MM.1S (cell line): ENCODE measurements around the gene UGT1A1.

Experiments
- DNase-seq: peaks from one replicate; pipeline ENCODE4 v3.0.0-alpha.2; 2015
- H2AFZ ChIP-seq: fragments of 300-600 bp; sonication (generic); 2 replicates; pipeline ENCODE4 v1.6.0; 2016; ENCODE audit warnings: antibody characterized with exemption, low read length
- H3F3A ChIP-seq: fragments of 300-600 bp; sonication (generic); 2 replicates; pipeline ENCODE4 v1.6.1; 2016; ENCODE audit warnings: mild to moderate bottlenecking, antibody characterized with exemption, low read length, moderate library complexity, mixed read lengths; ENCODE audit not compliant: insufficient read depth
- H3K27ac ChIP-seq: fragments of 300-600 bp; sonication (generic); 2 replicates; pipeline ENCODE4 v1.5.1; 2016; ENCODE audit warnings: mild to moderate bottlenecking, low read length
- H3K27me3 ChIP-seq: fragments of 300-600 bp; sonication (generic); replicated peaks from 2 replicates; pipeline ENCODE4 v1.6.0; 2016; ENCODE audit warnings: low read length; ENCODE audit not compliant: insufficient read depth
- H3K36me3 ChIP-seq: fragments of 300-600 bp; sonication (generic); replicated peaks from 2 replicates; pipeline ENCODE4 v1.6.1; 2016; ENCODE audit warnings: mild to moderate bottlenecking, low read length, mixed read lengths; ENCODE audit not compliant: insufficient read depth
- H3K4me1 ChIP-seq: fragments of 300-600 bp; sonication (generic); 2 replicates; pipeline ENCODE4 v1.6.1; 2016; ENCODE audit warnings: low read length, mixed read lengths
- H3K4me2 ChIP-seq: fragments of 300-600 bp; sonication (generic); 2 replicates; pipeline ENCODE4 v1.6.0; 2016; ENCODE audit warnings: low read depth, low read length
- H3K4me3 ChIP-seq: fragments of 300-600 bp; sonication (generic); 2 replicates; pipeline ENCODE4 v1.5.1; 2016; ENCODE audit warnings: low read length, mixed read lengths
- H3K79me2 ChIP-seq: fragments of 300-600 bp; sonication (generic); 2 replicates; pipeline ENCODE4 v1.6.1; 2016; ENCODE audit warnings: mixed run types, low read length, mixed read lengths
- H3K9ac ChIP-seq: fragments of 300-600 bp; sonication (generic); 2 replicates; pipeline ENCODE4 v1.6.1; 2016; ENCODE audit warnings: low read length, mixed read lengths
- H3K9me2 ChIP-seq: fragments of 300-600 bp; sonication (generic); replicated peaks from 2 replicates; pipeline ENCODE4 v1.6.1; 2016; ENCODE audit warnings: mild to moderate bottlenecking, low read length, mixed read lengths; ENCODE audit not compliant: insufficient read depth
- H3K9me3 ChIP-seq: fragments of 300-600 bp; sonication (generic); replicated peaks from 2 replicates; pipeline ENCODE4 v1.6.1; 2016; ENCODE audit warnings: mild to moderate bottlenecking, low read length, mixed read lengths; ENCODE audit not compliant: insufficient read depth
- H4K20me1 ChIP-seq: fragments of 300-600 bp; sonication (generic); 2 replicates; pipeline ENCODE4 v1.6.1; 2016; ENCODE audit warnings: mild to moderate bottlenecking, low read length, moderate library complexity, mixed read lengths; ENCODE audit not compliant: insufficient read depth
- EZH2 ChIP-seq: fragments of 300-600 bp; sonication (generic); optimal IDR thresholded peaks from 2 replicates; pipeline ENCODE3; 2017; ENCODE audit warnings: low read depth, mild to moderate bottlenecking, antibody characterized with exemption, low read length, mixed read lengths
- EZH2phosphoT487 ChIP-seq: fragments of 300-600 bp; sonication (generic); IDR thresholded peaks from 2 replicates; pipeline ENCODE4 v1.6.1; 2018; ENCODE audit warnings: antibody characterized with exemption, low read length
- TF ChIP-seq, protein P1 (sequence below): fragments of 300-600 bp; sonication (generic); IDR thresholded peaks from 2 replicates; pipeline ENCODE4 v1.5.1; 2016; ENCODE audit warnings: antibody characterized with exemption, low read length, mixed read lengths

The UGT1A1 gene

DNA sequence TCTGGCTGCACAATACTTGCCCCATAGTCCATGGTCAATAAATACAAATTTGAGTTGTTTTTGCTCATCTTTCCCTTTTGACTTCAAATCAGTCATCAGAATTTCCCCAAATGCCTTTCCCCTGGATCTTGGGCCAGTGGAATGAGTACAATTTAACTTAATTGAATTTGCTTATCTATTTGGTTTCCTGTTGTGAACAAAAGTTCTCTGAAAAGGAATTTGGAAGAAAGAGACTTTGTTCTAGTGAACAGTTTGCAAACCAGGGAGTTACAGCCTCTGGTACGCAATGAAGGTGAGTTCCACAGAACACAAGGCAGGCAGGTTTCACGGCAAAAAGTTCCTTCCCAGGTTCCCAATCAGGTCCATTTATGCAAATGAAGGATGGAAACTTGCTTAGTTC, 1.2 kb upstream of the UGT1A1 start:
- no peaks in the 10 kb centered on the region for H3F3A ChIP-seq
- H3K9me2 ChIP-seq: no peaks in the 10 kb centered on the region

DNA sequence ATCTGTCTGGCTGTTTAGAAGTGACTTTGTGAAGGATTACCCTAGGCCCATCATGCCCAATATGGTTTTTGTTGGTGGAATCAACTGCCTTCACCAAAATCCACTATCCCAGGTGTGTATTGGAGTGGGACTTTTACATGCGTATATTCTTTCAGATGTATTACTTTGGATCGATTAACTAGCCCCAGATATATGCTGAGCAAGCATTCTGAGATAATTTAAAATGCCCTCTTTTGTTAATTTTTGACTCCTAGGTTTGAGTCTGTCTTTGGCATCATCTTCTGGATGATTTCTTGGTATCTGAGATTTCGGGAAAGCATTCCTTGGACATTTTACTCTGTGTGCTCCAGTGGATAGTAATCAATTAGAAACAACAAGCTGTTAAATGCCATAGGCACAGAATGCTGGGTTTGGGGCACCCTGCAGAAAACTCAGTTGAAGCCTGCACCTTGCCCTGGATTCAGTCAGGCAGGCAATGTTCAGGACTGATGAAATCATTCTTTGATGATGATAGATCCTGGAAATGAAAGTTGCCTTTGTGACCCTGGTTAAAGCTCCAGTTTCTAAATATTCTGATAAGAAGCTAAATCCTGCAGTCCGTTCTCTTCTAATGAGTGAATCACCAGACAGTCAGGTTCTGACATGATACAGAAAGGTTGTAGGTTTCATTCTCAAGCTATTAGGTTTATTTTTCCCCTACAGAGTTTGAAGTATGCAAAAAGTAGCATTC, 1.1 kb downstream of the UGT1A1 start:
- H3K4me2 ChIP-seq: no peak overlapping the region
- TF ChIP-seq, protein P1, sequence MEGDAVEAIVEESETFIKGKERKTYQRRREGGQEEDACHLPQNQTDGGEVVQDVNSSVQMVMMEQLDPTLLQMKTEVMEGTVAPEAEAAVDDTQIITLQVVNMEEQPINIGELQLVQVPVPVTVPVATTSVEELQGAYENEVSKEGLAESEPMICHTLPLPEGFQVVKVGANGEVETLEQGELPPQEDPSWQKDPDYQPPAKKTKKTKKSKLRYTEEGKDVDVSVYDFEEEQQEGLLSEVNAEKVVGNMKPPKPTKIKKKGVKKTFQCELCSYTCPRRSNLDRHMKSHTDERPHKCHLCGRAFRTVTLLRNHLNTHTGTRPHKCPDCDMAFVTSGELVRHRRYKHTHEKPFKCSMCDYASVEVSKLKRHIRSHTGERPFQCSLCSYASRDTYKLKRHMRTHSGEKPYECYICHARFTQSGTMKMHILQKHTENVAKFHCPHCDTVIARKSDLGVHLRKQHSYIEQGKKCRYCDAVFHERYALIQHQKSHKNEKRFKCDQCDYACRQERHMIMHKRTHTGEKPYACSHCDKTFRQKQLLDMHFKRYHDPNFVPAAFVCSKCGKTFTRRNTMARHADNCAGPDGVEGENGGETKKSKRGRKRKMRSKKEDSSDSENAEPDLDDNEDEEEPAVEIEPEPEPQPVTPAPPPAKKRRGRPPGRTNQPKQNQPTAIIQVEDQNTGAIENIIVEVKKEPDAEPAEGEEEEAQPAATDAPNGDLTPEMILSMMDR: no peak
- TF ChIP-seq EZH2 (no peak), EZH2phosphoT487 (no peak)
- no peaks in the 10 kb centered on the region for H3K27me3 ChIP-seq

More for the DNA sequence above, 1.2 kb upstream of the UGT1A1 start:
- Histone ChIP-seq H3K27me3 (no peaks in the 10 kb centered on the region), H3K27ac (no peak overlapping the region), H3K4me3 (no peak overlapping the region), H2AFZ (no peak overlapping the region), H3K9ac (no peak overlapping the region), H3K36me3 (no peaks in the 10 kb centered on the region), H3K79me2 (no peaks in the 10 kb centered on the region), H3K4me2 (no peak overlapping the region), H3K4me1 (no peaks in the 10 kb centered on the region), H4K20me1 (no peaks in the 10 kb centered on the region), H3K9me3 (no peaks in the 10 kb centered on the region)
- DNase-seq: no peak
- no peak for TF ChIP-seq EZH2phosphoT487
- TF ChIP-seq, protein P1: no peak

DNA sequence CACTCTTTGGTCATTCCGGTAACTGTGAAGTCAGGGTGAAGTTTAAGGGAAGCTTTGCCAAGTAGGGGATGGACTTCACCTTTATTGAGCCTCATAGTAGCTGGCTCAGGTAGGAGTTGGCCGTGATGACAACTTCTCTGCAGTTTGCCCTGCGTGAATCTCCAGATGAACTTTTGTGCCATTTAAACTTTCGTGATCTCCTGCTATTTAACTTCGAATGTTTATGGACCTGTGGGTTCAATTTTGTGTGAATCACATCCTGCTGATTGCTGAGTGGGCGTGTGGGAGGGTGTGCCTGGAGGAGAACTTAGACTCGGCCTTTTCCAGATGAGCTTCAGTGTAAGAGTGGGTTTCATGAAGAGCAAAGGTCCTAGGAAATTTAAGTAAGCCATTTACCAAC, 4.2 kb downstream of the UGT1A1 start:
- H3K79me2 ChIP-seq: no peaks in the 10 kb centered on the region
- no peak overlapping the region for H3K4me3 ChIP-seq
- H3K4me1 ChIP-seq: no peaks in the 10 kb centered on the region
- no peak for TF ChIP-seq EZH2phosphoT487
- no peak for TF ChIP-seq EZH2
- TF ChIP-seq, protein P1: no peak
- no peaks in the 10 kb centered on the region for H3F3A ChIP-seq
- no peak overlapping the region for H3K4me2 ChIP-seq
- DNase-seq: no peak
- no peaks in the 10 kb centered on the region for H4K20me1 ChIP-seq
- no peaks in the 10 kb centered on the region for H3K36me3 ChIP-seq
- H2AFZ ChIP-seq: no peak overlapping the region
- H3K9me2 ChIP-seq: no peaks in the 10 kb centered on the region
- no peaks in the 10 kb centered on the region for H3K27me3 ChIP-seq
- no peaks in the 10 kb centered on the region for H3K9me3 ChIP-seq
- H3K27ac ChIP-seq: no peak overlapping the region
- no peak overlapping the region for H3K9ac ChIP-seq

More for the DNA sequence above, 1.1 kb downstream of the UGT1A1 start:
- DNase-seq: no peak
- no peak overlapping the region for H3K4me3 ChIP-seq
- no peak overlapping the region for H2AFZ ChIP-seq
- H3K27ac ChIP-seq: no peak overlapping the region
- H4K20me1 ChIP-seq: no peaks in the 10 kb centered on the region
- H3K36me3 ChIP-seq: no peaks in the 10 kb centered on the region
- H3K9ac ChIP-seq: no peak overlapping the region
- H3K9me2 ChIP-seq: no peaks in the 10 kb centered on the region
- H3K79me2 ChIP-seq: no peaks in the 10 kb centered on the region
- no peaks in the 10 kb centered on the region for H3K4me1 ChIP-seq
- H3F3A ChIP-seq: no peaks in the 10 kb centered on the region
- no peaks in the 10 kb centered on the region for H3K9me3 ChIP-seq
